GM19438 (cell line): ENCODE measurements around the gene SHISA4.
A peak's percentile ranks its signal among the peaks of the same experiment; 100 is the strongest.
"Not testable (repeated sequence)": the region's sequence is repeated elsewhere in the genome, so short reads cannot be mapped to it uniquely, and the experiment has no call there.

Experiments
- ATAC-seq: cut with Tn5 transposase; IDR thresholded peaks from one replicate; pipeline ENCODE4 v1.9.1; 2021; ENCODE audit warnings: low read depth; ENCODE audit not compliant: unreplicated experiment

The SHISA4 gene

DNA sequence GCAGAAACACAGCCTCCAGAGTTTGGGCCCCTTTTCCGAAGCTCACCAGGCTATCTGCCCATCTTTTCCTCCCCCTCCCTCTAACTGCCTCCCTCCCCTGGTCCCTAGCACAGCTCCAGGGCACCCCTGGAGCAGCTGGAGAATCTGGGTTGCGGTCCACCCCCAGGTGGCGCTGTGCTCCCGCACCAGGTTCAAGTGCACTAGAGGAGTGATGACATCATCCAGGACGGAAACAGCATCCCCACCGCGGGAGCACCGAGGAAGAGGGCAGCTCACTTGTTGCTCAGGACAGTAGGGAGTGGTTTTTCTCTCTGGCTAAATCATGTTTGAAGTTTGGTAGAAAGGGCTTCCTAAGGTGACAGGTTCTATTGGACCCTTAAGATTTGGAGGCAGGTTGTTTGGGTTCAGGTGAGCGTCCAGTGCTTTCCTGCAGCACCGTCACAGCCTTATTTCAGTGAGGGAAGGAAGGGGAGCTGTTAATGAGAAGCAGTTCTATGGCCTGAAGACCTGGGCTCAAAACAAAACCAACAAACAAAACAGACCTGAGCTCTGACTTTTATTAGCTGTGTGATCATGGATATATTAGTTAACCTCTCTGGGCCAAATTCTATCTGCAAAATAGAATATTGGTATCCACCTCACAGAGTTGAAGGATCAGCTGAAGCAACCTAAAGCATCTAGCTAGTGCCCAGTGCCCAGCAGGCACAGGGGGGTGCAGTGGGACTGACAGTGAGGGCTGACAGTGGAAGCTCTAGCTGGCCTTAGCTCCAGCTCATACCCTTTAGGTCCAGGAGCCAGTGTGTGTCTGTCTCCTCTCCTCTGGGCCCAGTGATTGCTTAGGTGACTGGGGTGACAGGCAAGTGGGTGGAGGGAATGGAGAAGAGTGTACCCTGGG is 7.5 kb downstream of the SHISA4 start:
- ATAC-seq: peak; percentile 80

DNA sequence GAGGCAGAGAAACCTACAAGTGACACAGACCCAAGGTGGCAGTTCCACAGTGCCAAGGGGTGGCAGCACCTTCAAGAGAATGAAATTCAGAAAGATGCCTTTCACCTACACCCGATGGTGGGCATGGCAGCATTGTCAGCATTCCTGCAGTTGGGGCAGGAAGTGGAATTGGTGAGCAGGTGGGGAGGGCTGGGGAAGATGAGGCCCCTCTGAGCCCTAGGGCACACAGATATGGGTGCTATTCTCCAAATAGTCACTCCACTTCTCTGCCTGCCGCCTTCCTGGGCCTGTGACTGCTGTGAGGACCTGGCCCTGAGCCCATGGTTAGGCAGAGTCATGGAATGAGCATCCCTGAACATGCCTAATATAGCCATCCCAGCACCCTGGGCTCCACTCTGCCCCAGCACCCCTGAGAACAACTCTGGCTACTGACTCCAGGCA is 8.3 kb downstream of the SHISA4 start:
- no peak for ATAC-seq

DNA sequence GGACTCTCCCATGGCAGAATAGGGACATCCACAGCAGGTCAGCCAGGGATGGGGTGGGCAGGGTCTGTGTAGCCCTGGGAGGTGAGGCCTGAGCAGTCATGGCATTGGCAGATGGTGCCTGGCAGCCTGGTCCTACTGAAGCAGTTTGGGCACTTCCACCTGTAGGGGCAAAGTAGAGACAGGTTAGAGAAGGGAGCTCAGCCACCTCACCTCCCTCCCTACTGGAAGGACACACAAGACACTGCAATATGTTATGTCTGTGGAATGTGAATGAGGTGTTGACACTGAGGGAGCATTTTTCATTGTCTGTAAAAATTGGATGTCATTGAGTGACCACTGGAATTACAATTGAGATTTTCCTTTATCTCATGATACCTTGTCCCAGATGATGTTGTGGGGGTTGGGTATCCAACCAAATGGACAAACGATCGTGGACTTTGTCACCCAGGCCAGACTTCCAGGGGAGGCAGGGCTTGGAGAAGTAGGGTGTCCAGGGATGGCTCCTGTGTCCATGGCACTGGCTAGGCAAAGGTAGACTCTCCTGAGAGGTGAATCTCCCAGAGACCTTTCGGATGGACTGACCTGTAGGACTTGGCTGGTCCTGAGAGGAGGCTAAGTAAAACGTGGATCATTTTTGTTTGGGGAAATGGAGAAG is 9.7 kb downstream of the SHISA4 start:
- ATAC-seq: no peak

DNA sequence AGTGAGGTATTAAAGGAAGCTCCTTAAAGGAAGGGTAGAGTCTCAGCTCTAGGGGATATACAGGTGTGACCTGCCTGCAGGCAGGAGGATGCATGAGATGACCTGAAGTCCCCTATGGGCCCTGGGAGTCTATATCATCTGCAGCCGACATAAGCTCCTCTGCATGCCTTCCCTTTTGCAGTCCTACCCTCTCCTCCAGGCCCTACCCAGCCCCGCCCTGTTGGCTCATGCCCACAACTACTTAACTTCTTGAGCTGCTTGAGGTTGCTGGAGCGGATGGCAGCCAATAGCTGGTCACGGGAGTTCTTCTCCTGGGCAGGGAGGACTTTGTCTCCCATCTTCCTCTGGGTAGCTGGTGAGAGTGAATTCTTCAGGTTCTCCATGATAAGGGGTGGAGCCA is 10.3 kb downstream of the SHISA4 start:
- ATAC-seq: no peak

DNA sequence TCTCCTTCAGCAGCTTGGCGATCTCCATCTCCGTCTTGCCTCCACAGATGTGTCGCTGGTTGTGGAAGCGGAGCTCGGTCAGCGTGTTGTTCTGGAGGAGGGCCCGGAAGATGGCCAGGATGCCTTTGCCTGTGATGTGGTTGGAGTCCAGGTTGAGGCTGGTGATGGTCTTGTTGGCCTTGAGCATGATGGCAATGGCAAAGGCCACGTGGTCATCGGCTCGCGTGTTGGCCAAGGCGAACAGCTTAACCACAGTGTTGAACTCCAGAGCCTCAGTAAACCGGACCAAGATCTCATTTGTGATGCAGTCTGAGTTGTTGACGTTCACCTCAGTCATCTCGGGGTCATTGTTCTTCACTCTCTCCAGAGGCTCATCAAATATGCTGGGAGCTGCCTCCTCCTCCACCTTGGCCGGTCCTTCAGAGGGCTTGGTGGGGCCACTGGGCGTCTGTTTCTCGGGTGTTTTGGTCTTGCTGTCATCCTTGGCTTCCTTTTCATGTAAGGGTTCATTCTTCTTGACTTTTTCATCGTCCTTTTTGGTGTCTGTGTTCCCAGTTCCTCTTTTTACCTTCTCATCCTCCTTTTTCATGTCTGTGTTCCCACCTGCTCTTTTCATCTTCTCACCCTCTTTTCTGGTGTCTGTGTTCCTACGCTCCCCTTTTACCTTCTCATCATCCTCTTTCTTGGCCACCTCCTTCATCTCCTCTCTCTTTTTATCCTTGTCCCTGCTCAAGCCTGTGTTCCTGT is 11.2 kb downstream of the SHISA4 start:
- ATAC-seq: no peak

DNA sequence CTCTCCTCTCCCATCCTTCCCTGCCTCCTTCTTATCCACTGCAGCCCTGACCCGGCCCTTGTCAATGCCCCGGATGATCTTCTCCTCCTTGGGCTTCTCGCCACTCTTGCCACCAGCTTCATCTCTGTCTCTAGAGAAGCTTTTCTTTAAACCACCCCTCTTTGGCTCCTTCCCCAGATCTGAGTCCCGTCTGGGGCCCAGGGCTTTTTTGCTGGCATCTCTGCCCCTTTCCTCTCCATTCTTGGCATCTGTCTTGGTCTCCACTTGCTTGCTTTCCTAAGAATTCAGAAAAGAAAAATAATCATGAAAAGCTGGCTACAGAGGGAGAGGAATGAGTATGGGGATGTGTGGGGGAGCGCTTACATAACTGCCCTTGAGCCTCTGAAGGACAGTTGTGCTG is 11.8 kb downstream of the SHISA4 start:
- ATAC-seq: no peak

DNA sequence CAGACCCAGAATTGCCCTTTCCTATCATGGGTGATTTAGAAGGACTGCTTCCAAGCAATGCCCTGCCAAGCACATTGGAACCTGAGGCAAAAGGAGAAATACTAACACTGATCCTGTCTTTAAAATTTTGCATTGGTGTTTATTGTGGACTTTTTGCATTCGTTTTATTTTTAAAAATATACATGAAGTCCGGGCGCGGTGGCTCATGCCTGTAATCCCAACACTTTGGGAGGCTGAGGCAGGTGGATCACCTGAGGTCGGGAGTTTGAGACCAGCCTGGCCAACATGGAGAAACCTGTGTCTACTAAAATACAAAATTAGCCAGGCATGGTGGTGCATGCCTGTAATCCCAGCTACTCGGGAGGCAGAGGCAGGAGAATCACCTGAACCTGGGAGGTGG is 12.3 kb downstream of the SHISA4 start:
- not testable (repeated sequence) for ATAC-seq

DNA sequence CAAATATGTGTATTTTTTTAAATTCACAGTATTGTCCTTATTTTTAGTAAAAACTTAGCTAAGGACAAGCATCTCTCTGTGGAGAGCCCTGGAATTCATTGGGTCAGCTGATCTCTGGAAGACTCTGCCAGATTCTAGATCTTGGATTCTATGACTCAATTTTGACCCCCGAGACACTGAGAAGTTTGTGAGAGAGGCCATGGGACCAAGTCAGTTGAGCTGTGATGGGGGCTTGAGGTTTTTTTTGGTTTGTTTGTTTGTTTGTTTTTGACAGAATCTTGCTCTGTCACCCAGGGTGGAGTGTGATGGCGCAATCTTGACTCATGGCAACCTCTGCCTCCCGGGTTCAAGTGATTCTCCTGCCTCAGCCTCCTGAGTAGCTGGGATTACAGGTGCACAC is 13.5 kb downstream of the SHISA4 start:
- no peak for ATAC-seq

DNA sequence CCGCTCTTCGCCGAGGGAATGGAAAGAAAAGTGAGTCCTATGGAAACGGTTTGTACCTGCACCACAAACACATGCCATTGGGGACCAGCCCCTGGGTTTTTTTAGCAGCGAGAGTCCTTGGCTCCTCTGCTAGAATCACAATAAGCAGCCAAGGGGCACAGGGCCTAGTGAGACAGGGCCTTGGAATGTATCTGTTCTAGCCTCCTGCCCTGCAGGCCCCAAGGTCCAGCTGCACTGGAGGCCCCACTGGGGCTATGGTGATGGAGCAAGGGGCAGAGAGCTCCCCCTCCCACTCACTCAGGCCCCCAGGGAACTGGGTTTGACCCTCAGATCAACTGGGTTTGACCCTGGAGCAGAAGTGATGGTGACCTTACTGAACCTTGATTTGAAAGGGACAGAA is 14.4 kb downstream of the SHISA4 start:
- no peak for ATAC-seq

DNA sequence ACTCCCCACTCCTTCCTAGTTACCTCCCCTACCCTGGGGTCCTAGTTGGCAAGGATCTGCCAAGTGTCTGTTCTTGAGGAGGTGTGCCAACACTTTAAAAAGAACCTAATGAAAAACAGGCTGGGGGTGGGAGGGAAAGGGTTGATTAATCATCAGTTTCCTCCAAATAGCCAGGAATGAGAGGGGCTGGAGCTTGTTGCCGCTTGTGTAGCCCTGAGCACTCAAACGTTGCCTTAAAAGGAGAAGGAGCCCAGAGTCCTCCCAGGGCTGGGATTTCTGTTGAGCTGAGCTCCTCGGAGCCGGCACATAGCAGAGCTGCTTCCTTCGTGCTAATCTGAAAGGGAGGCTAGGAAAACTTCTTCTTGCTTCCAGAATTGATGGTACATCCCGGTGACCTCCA is 15.9 kb downstream of the SHISA4 start:
- no peak for ATAC-seq

DNA sequence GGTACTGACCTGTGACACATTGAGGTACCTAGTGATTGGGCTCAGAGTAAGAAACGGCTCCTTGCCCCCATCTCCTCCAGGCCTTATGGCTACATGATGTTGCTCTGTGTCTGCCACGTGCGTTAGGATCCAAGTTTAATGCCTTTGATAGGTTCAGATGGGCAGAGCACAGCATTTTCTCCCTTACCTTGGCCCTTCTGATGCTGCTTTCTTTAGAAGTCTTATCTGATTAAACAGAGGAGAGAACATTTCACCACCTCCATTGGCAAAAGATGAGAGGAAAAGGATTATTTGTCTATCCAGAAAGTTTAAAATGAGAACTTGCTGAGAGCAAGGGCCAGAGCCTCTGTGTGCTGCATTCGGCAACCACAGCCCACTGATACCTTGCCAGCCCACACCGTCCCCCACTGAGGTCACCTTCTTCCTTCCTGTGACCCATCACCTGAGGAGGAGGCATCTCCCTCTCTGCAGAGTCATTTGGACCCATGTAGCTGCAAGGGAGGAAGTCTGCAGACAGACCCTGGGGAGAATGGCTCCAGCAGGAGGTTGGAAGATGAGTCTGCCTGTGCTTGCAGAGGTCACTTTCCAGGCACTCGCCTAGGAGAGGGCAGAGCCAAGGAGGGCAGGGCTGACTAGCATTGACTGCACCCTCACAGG is 16.7 kb downstream of the SHISA4 start:
- no peak for ATAC-seq

DNA sequence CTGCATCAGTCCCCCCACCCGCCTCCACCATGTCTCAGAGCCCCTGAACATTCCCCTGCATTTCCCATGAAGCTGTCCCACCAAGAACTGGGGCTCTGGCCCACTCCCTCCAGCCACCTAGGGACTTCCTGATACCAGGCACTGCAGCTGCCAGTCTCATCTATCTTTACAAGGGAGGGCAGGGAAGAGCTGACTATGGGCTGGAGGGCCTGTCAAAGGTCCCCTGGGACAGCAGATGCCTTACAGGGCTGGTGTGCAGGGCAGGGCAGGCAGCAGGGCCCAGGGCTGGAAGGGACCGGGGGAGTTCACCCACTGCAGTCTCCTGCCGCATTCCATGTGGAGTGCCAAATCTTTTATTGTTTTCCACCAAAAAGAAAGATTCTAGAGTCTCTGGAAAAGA is 17.6 kb downstream of the SHISA4 start:
- ATAC-seq: no peak

DNA sequence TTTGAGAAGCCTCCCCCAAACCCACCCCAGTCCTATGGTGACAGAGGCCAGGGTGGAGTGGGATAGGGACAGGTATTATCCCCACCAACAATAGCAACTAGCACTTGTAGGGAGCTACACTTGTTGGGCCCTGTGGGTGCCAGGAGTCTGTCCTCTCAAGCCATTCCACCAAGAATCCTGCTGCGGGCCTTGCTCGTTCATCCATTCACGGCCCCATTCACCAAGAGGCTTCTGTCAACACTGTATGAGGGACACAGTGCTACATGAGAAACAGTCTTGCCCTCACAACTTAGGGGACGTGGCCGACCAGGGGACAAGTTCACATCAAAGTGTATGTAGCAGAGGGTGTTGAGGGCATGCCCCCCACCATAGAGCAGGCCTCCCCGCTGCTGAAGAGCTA is 18.9 kb downstream of the SHISA4 start:
- no peak for ATAC-seq

DNA sequence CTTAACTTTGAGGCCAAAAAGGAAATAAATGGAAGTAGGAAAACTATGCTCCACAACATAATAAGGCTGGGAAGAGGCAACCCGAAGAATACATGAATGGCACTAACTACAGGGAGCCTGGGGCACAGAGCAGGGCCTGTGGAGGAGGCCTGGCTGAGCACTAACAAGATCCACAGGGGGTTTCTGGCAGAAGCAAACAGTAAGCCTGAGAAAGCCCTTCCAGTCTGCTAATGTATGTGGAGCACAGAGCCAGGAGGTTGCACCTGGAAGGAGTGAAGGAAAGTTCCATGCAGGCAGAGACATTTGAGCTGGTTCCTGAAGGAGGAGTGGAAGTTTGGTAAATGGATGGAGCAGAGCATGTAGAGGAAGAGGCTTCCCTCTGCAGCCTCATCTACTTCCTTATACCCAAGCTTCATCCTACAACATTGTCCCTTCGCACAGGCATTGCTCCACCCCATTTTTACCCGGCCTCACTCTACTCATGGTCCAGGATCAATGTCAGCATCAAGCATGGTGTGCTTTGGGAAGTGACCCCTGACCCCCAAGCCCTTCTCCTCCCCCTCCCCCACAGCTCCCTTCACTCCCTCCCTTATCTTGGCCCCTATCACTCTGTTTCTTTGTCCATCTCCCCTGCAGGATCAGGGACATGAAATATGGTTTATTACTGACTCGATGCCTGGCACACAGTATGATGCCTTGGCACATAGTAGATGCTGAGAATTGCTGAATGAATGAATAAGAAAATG is 23.3 kb downstream of the SHISA4 start:
- ATAC-seq: no peak

DNA sequence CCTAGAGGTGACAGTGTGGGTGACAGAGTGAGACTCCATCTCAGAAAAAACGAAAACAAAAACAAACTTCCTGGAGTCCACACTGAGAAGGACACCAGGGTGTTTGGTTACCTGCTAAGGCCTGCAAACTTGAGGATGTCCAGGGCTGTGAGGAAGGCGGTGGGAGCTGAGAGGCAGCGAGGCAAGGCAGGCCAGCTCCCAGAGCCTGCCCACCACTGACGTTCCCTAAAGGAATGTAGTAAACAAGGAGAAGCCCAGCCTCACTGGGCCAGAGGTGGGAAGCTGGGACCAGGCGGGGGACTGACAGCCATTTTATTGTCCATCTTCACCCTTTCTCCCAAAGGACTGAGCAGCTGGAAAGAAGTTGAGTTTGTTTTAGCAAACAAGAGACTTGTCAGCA is 24.1 kb downstream of the SHISA4 start:
- ATAC-seq: no peak

DNA sequence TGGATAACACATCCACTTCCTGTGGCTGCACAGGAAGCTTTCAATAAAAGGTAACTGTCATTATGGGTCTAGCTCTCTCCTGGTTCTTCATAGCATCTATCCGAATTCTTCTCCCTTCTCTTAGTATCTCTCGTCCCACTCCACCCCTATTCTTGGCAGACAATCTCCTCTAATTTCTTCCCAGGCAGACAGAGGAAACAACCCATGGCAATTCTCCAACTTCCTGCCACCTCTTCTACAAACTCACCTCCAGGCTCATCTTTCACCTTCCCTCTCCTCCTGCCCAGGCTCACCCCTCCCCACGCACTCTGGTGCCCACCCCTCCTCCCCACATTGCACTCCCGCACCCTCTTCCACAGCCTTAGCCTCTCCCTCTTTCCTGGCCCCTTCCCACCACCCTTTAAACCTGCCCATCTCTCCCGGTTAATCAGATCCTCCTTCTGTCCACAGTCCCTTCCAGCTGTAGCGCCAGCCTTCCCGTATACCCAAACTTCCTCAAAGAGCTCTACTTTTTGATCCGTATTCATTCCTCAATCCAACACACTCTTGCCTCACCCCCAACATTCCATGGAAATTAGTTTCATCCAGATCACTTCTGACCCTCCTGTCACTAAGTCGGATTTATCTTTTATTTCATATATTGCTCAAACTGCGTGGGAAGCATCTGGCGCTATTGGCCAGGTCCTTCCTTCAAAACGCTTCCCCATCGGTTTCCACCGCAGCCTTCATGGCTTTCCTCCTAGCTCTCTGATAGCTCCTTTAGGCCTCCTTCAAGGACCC is 25.9 kb downstream of the SHISA4 start:
- no peak for ATAC-seq

DNA sequence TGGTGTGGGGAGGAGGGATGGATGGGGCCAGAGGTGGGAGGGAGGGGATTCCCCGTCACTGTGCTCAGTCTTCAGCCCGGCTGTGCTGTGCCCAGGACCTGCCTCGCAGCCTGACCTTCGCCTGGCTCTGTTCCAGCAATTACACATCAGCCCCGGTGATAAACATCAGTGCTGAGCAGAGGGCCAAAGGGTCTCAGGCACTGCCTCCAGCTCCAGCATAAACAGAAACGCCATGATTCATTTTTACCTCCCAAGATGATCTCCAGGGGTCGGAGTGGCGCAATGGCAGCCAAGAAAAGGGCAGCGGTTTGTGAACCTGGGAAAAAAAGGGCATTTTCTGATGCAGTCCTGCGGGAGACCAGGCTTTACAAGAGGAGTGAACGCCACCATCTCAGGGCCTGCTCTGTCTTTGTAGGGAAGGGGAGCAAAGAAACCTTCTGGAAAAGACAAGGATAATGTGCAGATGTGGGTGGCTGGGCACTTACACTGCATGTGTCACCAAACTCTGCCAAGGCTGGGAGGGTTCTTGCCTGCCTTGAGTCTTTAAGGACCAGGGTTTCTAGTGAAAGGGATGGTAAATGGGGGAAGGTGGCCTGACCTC is 28.1 kb downstream of the SHISA4 start:
- no peak for ATAC-seq

DNA sequence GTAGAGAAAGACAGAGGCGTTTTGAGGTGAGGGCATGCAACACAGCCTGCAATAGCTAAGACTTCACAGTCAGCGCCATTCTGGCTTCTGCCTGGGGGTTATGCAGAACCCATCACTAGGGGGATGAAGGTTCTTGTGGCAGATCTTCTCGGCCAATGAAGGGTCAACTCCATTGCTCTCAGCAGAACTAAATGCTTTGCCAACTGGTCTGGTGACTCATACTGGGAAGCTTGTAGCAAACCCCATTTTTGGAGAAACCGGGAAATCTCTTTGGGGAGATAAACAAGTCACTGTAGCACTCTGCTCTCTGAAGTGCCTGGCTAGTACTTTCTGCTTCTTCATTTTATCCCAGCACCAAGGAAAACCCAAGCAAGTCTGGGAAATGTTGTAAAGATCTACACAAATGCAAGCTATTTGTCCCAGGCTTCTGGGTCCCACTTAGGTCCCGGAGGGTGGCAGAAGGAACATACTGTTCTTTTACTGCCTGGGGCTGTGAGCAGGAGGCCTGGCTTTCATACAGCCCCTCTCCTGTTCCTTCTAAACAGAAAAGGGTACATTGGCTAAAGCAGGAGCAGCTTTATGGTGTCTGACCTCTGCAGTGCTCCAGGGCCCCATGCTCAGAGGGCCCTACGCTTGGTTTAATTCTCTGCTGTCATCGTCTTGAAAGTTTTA is 28.8 kb downstream of the SHISA4 start:
- no peak for ATAC-seq
